ENCODE results near the gene WRAP73.

GRCh38 chr1:3699596-3699995, 49.7 kb upstream of the WRAP73 start:
- no peak for TF ChIP-seq POLR2AphosphoS5 (IDR thresholded peaks at IDR 0.05; ENCODE audit: low read depth, low read length)
- no peak for TF ChIP-seq POLR2A (IDR thresholded peaks at IDR 0.05; ENCODE audit: low read depth, low read length)
